ENCODE data around the gene ATP1B2.

- no peak for TF ChIP-seq CTCF (IDR thresholded peaks at IDR 0.05; ENCODE audit: low read length)
- no peak for TF ChIP-seq EZH2 (IDR thresholded peaks at IDR 0.05; ENCODE audit: borderline replicate concordance, low read length)
Measured at GRCh38 chr17:7656958-7657609, 6.4 kb downstream of the ATP1B2 start.
